Activated CD8-positive, alpha-beta memory T cell treated with anti-CD3 and anti-CD28 coated beads, Interleukin-2, amount 50 U/mL, for 1 hour (primary cell): Measurements from ENCODE around the gene ZC2HC1C.

Source experiments
- DNase-seq: peaks from one replicate; pipeline ENCODE4 v3.0.0-alpha.2; 2020; ENCODE audit errors: extremely low read depth

ZC2HC1C gene

GRCh38 chr14:75069121-75069810 is at the start of gene ZC2HC1C:
Gene ZC2HC1C (plus strand): TSS chr14:75069641. CDS start chr14:75070574, 933 bp downstream.
- no peak for DNase-seq

GRCh38 chr14:75022655-75023054 is 46.8 kb upstream of the ZC2HC1C start:
- DNase-seq: no peak

- DNase-seq: no peak
Observed at GRCh38 chr14:75023108-75023507, 46.3 kb upstream of the ZC2HC1C start.

GRCh38 chr14:75025082-75025481 is 44.4 kb upstream of the ZC2HC1C start:
- no peak for DNase-seq

GRCh38 chr14:75025876-75026275 is 43.6 kb upstream of the ZC2HC1C start:
- DNase-seq: no peak

GRCh38 chr14:75030147-75030546 is 39.3 kb upstream of the ZC2HC1C start:
- DNase-seq: no peak

GRCh38 chr14:75032939-75033338 is 36.5 kb upstream of the ZC2HC1C start:
- DNase-seq: no peak

GRCh38 chr14:75040507-75040906 is 28.9 kb upstream of the ZC2HC1C start:
- DNase-seq: no peak

- no peak for DNase-seq
Observed at GRCh38 chr14:75040959-75041358, 28.5 kb upstream of the ZC2HC1C start.

- no peak for DNase-seq
Observed at GRCh38 chr14:75041613-75042012, 27.8 kb upstream of the ZC2HC1C start.

GRCh38 chr14:75042035-75042434 is 27.4 kb upstream of the ZC2HC1C start:
- no peak for DNase-seq

- no peak for DNase-seq
Observed at GRCh38 chr14:75044322-75044721, 25.1 kb upstream of the ZC2HC1C start.

- DNase-seq: no peak
Observed at GRCh38 chr14:75044752-75045151, 24.7 kb upstream of the ZC2HC1C start.

- no peak for DNase-seq
Observed at GRCh38 chr14:75046275-75046674, 23.2 kb upstream of the ZC2HC1C start.

GRCh38 chr14:75046899-75047298 is 22.5 kb upstream of the ZC2HC1C start:
- no peak for DNase-seq

- no peak for DNase-seq
Observed at GRCh38 chr14:75047506-75047905, 21.9 kb upstream of the ZC2HC1C start.

- DNase-seq: no peak
Observed at GRCh38 chr14:75048101-75048500, 21.3 kb upstream of the ZC2HC1C start.

GRCh38 chr14:75049136-75049535 is 20.3 kb upstream of the ZC2HC1C start:
- no peak for DNase-seq

- no peak for DNase-seq
Observed at GRCh38 chr14:75049731-75050201, 19.7 kb upstream of the ZC2HC1C start.

GRCh38 chr14:75050852-75051555 is 18.4 kb upstream of the ZC2HC1C start, which contains the start of gene MLH3:
Gene MLH3 (minus strand): TSS chr14:75051467. CDS start chr14:75049655, 1,812 bp downstream.
- DNase-seq: peak; percentile 54

- DNase-seq: no peak
Observed at GRCh38 chr14:75051556-75051899, 17.9 kb upstream of the ZC2HC1C start.

GRCh38 chr14:75053396-75054291 is 15.8 kb upstream of the ZC2HC1C start:
- no peak for DNase-seq
